ENCODE data around the gene SND1. TPM values are rescaled to one million over a fixed set of nuclear protein-coding genes. Genes with fewer than 3 reads are reported as not detected.

Gene SND1
- total and polyA plus RNA-seq, 10 of the 15 experiments (the other 5 are each of a cell fraction or from before 2014, with no cell fraction given): 52.4 to 270 (median 146) TPM

DNA sequence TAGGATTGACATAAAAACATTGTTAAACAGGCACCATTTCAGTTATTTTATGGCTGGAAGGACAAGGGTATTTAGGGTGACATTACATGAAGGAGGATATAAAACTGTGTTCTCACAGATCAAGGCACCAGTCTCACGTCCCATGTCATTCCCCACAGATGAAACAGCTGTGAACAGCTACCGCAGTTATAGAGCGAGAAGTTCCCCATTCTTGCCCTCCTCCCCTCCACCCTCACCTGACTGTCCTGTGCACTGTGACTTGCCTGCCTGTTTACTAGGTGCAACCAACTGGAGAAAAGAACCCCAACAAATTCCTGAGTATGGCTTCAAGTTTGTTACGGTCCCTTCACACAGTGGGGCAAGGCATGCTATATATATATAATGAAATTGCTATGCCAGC, 141.6 kb downstream of the SND1 start:
- Histone ChIP-seq H3K4me1 (ENCODE audit: control insufficient read depth, insufficient read depth, low read length) (peaks cover 5% of the 10 kb centered on the region; the same call in 1 of the 2 replicates), H3K4me2 (ENCODE audit: control insufficient read depth, insufficient read depth) (no peak overlapping the region), H3K79me2 (ENCODE audit: control insufficient read depth, insufficient read depth, low read length) (peaks cover 19% of the 10 kb centered on the region), H2AFZ (ENCODE audit: control insufficient read depth, low read depth, low read length) (no peak overlapping the region), H3K27ac (ENCODE audit: control insufficient read depth, insufficient read depth) (0 out of 2 replicates have a peak overlapping the region, but pooled peaks have one; percentile 27), H4K20me1 (ENCODE audit: control insufficient read depth, insufficient read depth) (peaks cover 3% of the 10 kb centered on the region; the same call in 1 of the 2 replicates), H3K9me3 (replicated peaks; ENCODE audit: control insufficient read depth, insufficient read depth, low read length) (no peaks in the 10 kb centered on the region), H3K27me3 (replicated peaks in 1 of 2; ENCODE audit: control insufficient read depth in 2 of 2, insufficient read depth in 2 of 2, low read length in 1 of 2) (no peaks in the 10 kb centered on the region), H3K4me3 (no peak overlapping the region), H3K36me3 (ENCODE audit: control insufficient read depth in 2 of 2, insufficient read depth in 2 of 2, low read length in 1 of 2) (peaks cover 1 to 9% of the 10 kb centered on the region in 2 experiments), H3K9ac (ENCODE audit: control insufficient read depth, insufficient read depth, low read length) (no peak overlapping the region)
- ATAC-seq: peak; percentile 54
- in situ Hi-C loops (cut with MboI) (no loop called here), intact Hi-C loops (cut with micrococcal nuclease; ENCODE audit: unreplicated experiment) (no loop called here)
- ChIA-PET RAD21 (ENCODE audit: unreplicated experiment) (interaction anchor here (1.1 to 2.0 kb wide), 2 partner anchors 85 to 211 kb away, joined by 4 to 6 read pairs; no protein-coding TSS in a partner anchor), SMC1A (ENCODE audit: uncharacterized antibody, unreplicated experiment) (interaction anchor here (0.8 to 2.6 kb wide), 14 partner anchors 11 to 416 kb away, joined by 3 to 16 read pairs (median 4); no protein-coding TSS in a partner anchor), CTCF (interaction anchor here (0.9 to 5.5 kb wide), 26 partner anchors 10 to 416 kb away, joined by 3 to 33 read pairs (median 6); no protein-coding TSS in a partner anchor), POLR2A (interaction anchor here (0.5 to 1.4 kb wide), 2 partner anchors 43 to 66 kb away, joined by 3 read pairs; no protein-coding TSS in a partner anchor)
- TF ChIP-seq ZNF274 (IDR thresholded peaks at IDR 0.05; ENCODE audit: insufficient read depth, insufficient read length) (no peak), POU2F2 (IDR thresholded peaks at IDR 0.05; ENCODE audit: borderline replicate concordance, low read depth, low read length) (no peak), BHLHE40 (IDR thresholded peaks at IDR 0.05; ENCODE audit: borderline replicate concordance in 1 of 2, low read depth in 2 of 2, low read length in 1 of 2) (0 out of 4 replicates have a peak, but pooled peaks of 1 of the 2 experiments have one; percentile 12), NRF1 (conservative IDR thresholded peaks at IDR 0.05; ENCODE audit: low read depth, low read length) (no peak), CHD1 (IDR thresholded peaks at IDR 0.05; ENCODE audit: low read depth, low read length) (no peak), RAD21 (IDR thresholded peaks at IDR 0.05; ENCODE audit: insufficient read depth, low read depth, low read length) (no peak), RUNX3 (IDR thresholded peaks at IDR 0.05; ENCODE audit: low read length) (peak; percentile 16; the same call in 1 of the 2 replicates), KLF5 (IDR thresholded peaks at IDR 0.05; ENCODE audit: partially characterized antibody) (no peak), ASH2L (IDR thresholded peaks at IDR 0.05; ENCODE audit: borderline replicate concordance, low read depth) (no peak)
- TF ChIP-seq, protein P1, sequence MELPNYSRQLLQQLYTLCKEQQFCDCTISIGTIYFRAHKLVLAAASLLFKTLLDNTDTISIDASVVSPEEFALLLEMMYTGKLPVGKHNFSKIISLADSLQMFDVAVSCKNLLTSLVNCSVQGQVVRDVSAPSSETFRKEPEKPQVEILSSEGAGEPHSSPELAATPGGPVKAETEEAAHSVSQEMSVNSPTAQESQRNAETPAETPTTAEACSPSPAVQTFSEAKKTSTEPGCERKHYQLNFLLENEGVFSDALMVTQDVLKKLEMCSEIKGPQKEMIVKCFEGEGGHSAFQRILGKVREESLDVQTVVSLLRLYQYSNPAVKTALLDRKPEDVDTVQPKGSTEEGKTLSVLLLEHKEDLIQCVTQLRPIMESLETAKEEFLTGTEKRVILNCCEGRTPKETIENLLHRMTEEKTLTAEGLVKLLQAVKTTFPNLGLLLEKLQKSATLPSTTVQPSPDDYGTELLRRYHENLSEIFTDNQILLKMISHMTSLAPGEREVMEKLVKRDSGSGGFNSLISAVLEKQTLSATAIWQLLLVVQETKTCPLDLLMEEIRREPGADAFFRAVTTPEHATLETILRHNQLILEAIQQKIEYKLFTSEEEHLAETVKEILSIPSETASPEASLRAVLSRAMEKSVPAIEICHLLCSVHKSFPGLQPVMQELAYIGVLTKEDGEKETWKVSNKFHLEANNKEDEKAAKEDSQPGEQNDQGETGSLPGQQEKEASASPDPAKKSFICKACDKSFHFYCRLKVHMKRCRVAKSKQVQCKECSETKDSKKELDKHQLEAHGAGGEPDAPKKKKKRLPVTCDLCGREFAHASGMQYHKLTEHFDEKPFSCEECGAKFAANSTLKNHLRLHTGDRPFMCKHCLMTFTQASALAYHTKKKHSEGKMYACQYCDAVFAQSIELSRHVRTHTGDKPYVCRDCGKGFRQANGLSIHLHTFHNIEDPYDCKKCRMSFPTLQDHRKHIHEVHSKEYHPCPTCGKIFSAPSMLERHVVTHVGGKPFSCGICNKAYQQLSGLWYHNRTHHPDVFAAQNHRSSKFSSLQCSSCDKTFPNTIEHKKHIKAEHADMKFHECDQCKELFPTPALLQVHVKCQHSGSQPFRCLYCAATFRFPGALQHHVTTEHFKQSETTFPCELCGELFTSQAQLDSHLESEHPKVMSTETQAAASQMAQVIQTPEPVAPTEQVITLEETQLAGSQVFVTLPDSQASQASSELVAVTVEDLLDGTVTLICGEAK (IDR thresholded peaks at IDR 0.05; ENCODE audit: borderline replicate concordance): no peak
- TF ChIP-seq, protein P2, sequence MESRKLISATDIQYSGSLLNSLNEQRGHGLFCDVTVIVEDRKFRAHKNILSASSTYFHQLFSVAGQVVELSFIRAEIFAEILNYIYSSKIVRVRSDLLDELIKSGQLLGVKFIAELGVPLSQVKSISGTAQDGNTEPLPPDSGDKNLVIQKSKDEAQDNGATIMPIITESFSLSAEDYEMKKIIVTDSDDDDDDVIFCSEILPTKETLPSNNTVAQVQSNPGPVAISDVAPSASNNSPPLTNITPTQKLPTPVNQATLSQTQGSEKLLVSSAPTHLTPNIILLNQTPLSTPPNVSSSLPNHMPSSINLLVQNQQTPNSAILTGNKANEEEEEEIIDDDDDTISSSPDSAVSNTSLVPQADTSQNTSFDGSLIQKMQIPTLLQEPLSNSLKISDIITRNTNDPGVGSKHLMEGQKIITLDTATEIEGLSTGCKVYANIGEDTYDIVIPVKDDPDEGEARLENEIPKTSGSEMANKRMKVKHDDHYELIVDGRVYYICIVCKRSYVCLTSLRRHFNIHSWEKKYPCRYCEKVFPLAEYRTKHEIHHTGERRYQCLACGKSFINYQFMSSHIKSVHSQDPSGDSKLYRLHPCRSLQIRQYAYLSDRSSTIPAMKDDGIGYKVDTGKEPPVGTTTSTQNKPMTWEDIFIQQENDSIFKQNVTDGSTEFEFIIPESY (IDR thresholded peaks at IDR 0.05): no peak
- no peak for FAIRE-seq
- WGBS (ENCODE audit: insufficient coverage, insufficient replicate concordance, low lambda C conversion rate, missing lambda C conversion rate): 74% methylated on average over 4 of the region's 4 CpGs
- BruUV-seq (replicated peaks): no TSS peak
- DNase-seq (ENCODE audit: low read depth, low spot score): no peak

Data from GM12878 (cell line).